K562 (cell line): ENCODE measurements around the gene LHFPL5. TPM values are rescaled to one million over a fixed set of nuclear protein-coding genes. Genes with fewer than 3 reads are reported as not detected.

Source experiments
- BRF2 ChIP-seq: IDR thresholded peaks from 3 replicates; pipeline ENCODE4 v1.6.1; 2011; ENCODE audit warnings: borderline replicate concordance, mild to moderate bottlenecking; ENCODE audit not compliant: insufficient read length, insufficient read depth
- CTCFL ChIP-seq: IDR thresholded peaks from 2 replicates; pipeline ENCODE4 v1.6.1; 2011; ENCODE audit warnings: borderline replicate concordance, low read depth, mild to moderate bottlenecking, moderate library complexity, low read length; ENCODE audit not compliant: insufficient read depth, poor library complexity, severe bottlenecking
- FOXO4 ChIP-seq: fragments of 450-650 bp; formaldehyde crosslinking; IDR thresholded peaks from 2 replicates; pipeline ENCODE4 v1.4.0; 2020; ENCODE audit warnings: mild to moderate bottlenecking, moderate library complexity
- FOXP4 ChIP-seq: sonication (generic); formaldehyde crosslinking; IDR thresholded peaks from 2 replicates; pipeline ENCODE4 v1.8.0; 2022; ENCODE audit warnings: mild to moderate bottlenecking, missing genetic modification reagents, borderline replicate concordance
- HDAC1 ChIP-seq, 2 experiments: fragments of 450-650 bp; IDR thresholded peaks; 2 replicates each; pipeline ENCODE4 v1.6.1; 2016 to 2017; ENCODE audit warnings: inconsistent platforms in 1 of 2, mild to moderate bottlenecking in 1 of 2, moderate library complexity in 1 of 2
- MED1 ChIP-seq: sonication (generic); formaldehyde crosslinking; IDR thresholded peaks from 2 replicates; pipeline ENCODE4 v1.8.1; 2023; ENCODE audit warnings: missing genetic modification reagents, borderline replicate concordance
- RREB1 ChIP-seq: fragments of 250-450 bp; sonication (Bioruptor Pico); IDR thresholded peaks from 2 replicates; pipeline ENCODE4 v1.4.0; 2020
- SAP30 ChIP-seq: fragments of 200-600 bp; sonication (generic); IDR thresholded peaks from 2 replicates; pipeline ENCODE4 v1.6.1; 2012; ENCODE audit warnings: borderline replicate concordance, low read depth, mild to moderate bottlenecking, moderate library complexity, low read length, control low read depth, inconsistent platforms; ENCODE audit not compliant: insufficient read depth, poor library complexity, severe bottlenecking
- SLC30A9 ChIP-seq: fragments of 250-450 bp; sonication (Bioruptor Pico); IDR thresholded peaks from 2 replicates; pipeline ENCODE4 v1.8.0; 2022; ENCODE audit warnings: mild to moderate bottlenecking, moderate library complexity
- SREBF2 ChIP-seq: sonication (generic); formaldehyde crosslinking; IDR thresholded peaks from 2 replicates; pipeline ENCODE4 v1.4.0; 2020; ENCODE audit warnings: mild to moderate bottlenecking, missing genetic modification reagents
- ZNF282 ChIP-seq: sonication (generic); formaldehyde crosslinking; IDR thresholded peaks from 2 replicates; pipeline ENCODE4 v1.8.1; 2023; ENCODE audit warnings: missing genetic modification reagents
- polyA plus RNA-seq, 8 experiments: library from polyadenylated mRNA; depleted of rRNA in 4 of 8; stranded (reverse) in 5 of 8; unstranded in 3 of 8; fragments of >200 nt; fragmentation: Nextera tagmentation in 2 of 8; fragmentation: Illumina TruSeq in 1 of 8; extraction: Ambion mirVana in 2 of 8; extraction: Trizol in 1 of 8; gene quantifications; 2 replicates each; pipeline versions ENCODE4 v1.2.1 to v1.2.3, GENCODE V29; 2011 to 2014; ENCODE audit warnings: inconsistent platforms in 1 of 8, missing spikeins in 1 of 8
- total RNA-seq, 7 experiments: library from RNA; depleted of rRNA in 6 of 7; stranded (reverse); fragments of >200 nt in 6 of 7; fragmentation: Illumina TruSeq in 2 of 7; extraction: Trizol in 2 of 7; gene quantifications; 2 replicates each; pipeline versions ENCODE4 v1.2.1 to v1.2.3, GENCODE V29; 2011 to 2021; ENCODE audit warnings: low replicate concordance in 1 of 7

Gene LHFPL5
- total and polyA plus RNA-seq, 9 of the 15 experiments (the other 6 are each of a cell fraction or from before 2014, with no cell fraction given), result not detected

- no peak for TF ChIP-seq RREB1 (CRISPR knock-in tag)
- no peak for TF ChIP-seq MED1 (CRISPR knock-in tag)
- TF ChIP-seq BRF2, result no peak
- no peak for TF ChIP-seq FOXO4 (CRISPR knock-in tag)
- no peak for TF ChIP-seq SLC30A9 (CRISPR knock-in tag)
- no peak; the same call in 1 of the 2 replicates for TF ChIP-seq SREBF2 (CRISPR knock-in tag)
- peak; percentile 82 for TF ChIP-seq FOXP4 (CRISPR knock-in tag)
- TF ChIP-seq HDAC1 (IDR thresholded peaks at IDR 0.05), result peak in 1 of 2 experiments; percentile 77; a peak in 2 of 4 replicates
- TF ChIP-seq SAP30, result peak; percentile 70
- peak; percentile 94 for TF ChIP-seq ZNF282 (CRISPR knock-in tag)
- TF ChIP-seq CTCFL, result no peak
Observed at GRCh38 chr6:35804996-35805736, at the start of gene LHFPL5 (continued).
